HG02623 (cell line): ENCODE data around the gene MLYCD.
A peak's percentile ranks its signal among the peaks of the same experiment; 100 is the strongest.

Experiments
- ATAC-seq: cut with Tn5 transposase; IDR thresholded peaks from one replicate; pipeline ENCODE4 v1.9.1; 2021; ENCODE audit warnings: moderate library complexity; ENCODE audit not compliant: unreplicated experiment

Gene MLYCD

DNA sequence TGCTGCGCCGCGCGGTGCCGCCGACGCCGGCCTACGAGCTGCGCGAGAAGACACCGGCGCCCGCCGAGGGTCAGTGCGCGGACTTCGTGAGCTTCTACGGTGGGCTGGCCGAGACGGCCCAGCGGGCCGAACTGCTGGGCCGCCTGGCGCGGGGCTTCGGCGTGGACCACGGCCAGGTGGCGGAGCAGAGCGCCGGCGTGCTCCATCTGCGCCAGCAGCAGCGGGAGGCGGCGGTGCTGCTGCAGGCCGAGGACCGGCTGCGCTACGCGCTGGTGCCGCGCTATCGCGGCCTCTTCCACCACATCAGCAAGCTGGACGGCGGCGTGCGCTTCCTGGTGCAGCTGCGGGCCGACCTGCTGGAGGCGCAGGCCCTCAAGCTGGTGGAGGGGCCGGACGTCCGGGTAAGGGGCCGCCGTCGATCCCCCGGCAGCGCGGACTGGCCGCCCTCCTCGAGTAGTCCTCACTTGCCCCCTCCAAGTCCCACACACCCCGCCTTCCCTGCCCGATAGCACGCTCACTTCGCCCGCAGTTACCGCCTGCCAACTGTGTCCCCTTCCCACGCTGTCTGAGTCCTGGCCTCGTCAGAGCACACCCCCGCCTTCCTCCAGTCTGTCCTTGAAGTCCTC, 470 bp downstream of the MLYCD start:
- ATAC-seq, result peak; percentile 47

DNA sequence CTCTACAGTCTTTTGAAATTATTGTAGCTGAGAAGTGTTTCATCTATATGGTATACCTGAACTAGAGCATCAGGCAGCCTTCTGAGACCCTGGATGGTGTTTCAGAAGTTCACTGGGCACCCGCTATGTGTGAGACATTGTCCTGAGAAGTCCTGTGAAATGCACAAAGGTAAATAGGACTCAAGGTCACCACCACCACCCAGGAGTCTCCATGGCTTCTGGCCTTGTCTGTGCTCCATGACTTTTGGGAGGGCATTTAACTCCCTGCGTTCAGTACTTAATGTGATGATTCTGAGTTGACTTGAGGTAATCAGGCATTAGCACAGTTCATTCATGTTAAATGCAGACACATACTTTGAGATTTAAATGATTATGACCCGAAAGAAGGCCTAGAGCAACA, 1.1 kb downstream of the MLYCD start:
- no peak for ATAC-seq

GRCh38 chr16:83900571-83900970, 1.7 kb downstream of the MLYCD start:
- ATAC-seq, result no peak

DNA sequence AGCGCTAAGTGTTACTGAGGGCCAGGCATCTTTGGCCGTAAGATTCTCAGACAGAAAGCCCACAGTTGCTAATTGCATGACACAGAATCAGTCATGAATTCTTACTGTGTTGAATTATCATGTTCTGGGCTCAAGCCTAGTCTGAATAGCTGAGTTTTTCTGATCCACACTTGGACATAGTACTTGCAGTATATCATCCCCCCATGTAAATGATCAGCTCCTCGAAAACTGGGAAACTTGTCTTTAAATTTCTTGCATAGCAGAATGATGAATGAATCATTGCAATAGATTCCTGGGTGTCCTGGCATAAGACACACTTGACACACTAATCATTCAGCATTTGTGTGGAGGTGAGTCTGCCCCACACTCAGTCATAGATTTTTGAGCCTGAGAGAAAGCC, 2.2 kb downstream of the MLYCD start:
- ATAC-seq, result no peak

- no peak for ATAC-seq
Observed at GRCh38 chr16:83903751-83904150, 4.8 kb downstream of the MLYCD start.

DNA sequence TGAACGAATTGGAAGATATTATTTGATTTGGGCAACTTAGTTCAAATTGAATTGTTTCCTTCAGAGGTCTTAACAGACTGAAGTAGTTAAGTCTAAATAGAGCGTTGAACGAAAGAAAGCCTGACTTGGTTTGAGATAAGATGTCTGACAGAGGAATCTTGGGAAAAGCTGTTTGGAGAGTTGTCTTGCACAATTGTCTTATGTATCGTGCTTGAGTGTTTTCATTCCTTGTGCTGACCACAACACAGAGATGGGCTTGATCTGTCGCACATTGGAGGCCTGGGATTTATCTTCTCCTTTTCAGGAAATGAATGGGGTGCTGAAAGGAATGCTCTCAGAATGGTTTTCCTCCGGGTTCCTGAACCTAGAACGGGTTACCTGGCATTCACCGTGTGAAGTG, 7.8 kb downstream of the MLYCD start:
- no peak for ATAC-seq

DNA sequence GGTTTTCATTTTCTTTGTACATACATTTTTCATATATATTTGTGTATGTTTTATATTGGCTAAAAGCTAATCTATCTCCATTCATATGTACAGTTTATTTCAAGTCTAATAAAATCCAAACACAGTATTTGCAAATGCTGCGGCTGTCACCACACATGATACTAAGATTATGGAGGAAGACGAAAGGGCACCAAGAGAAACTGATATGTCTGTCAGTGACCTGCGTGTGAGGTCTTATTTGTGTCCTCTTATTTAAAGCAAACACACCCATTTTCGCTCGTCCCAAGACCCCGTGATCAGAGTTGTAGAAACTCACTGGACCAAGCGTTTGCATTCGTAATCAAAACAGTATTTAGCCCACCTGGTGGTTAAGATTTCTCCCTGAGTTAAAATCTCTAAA, 8.2 kb downstream of the MLYCD start:
- ATAC-seq, result no peak

DNA sequence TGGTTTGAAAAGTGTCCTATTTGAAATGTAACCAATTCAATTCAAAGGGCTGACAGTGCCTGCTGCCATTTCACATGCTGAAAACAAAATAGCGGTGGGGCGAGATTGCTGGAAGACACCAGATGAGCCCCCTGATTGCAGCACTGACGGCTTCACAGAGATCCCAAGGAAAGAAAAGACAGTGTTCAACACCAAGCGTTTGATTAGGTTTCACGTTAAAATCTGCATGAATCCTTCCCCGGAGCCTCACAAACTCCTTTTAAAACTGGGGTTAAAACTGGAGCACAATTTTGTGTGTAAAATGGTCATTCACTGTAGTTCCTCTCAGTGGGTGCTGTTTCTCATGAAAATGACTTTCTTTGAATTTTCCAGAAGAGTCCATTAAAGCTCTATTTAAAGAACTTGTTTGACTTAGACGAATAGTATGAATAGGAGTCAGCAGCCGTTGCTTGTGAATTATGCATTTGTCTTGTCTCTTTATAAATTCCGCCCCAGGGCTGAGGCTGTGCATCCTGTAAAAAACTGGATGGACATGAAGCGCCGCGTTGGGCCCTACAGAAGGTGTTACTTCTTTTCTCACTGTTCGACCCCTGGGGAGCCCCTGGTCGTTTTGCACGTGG, 8.8 kb downstream of the MLYCD start:
- ATAC-seq, result no peak

DNA sequence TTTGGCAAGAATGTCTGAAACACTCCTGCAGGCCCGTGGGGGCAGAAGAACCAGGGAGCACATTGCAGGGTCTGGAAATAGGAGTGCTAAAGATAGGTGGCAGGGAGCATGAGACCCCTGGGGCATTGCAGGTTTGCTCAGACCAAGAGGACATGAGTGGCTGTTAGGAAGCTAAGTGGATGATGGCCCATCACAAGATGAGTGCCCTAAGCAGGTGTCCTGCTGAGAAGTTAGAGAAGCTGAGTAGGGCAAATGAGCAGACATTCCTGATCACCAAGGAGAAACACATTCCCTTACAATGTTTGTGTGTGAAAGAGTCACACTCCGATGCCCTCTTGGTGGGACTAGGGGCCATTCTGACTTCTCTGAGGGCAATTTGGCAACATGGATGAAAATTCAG, 9.9 kb downstream of the MLYCD start:
- no peak for ATAC-seq

DNA sequence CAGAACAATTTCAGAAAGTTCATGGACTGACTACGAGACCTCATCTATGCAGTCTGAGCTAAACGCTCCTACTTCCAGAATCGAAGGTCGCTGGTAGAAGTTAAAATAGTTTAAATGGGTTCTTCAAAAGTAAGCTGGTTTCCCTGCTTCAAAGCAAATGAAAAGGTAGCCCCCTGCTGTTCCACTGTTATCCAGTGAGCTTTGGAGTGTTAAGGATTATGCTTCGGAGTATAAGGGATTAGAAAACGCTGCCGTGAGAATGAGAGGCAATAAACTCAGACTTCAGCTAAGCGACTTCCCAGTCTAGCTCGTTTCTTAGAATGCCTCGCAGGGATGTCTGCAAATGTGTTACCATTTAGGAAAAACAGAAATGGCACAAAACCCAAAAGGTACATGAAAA, 12.4 kb downstream of the MLYCD start:
- ATAC-seq, result no peak

DNA sequence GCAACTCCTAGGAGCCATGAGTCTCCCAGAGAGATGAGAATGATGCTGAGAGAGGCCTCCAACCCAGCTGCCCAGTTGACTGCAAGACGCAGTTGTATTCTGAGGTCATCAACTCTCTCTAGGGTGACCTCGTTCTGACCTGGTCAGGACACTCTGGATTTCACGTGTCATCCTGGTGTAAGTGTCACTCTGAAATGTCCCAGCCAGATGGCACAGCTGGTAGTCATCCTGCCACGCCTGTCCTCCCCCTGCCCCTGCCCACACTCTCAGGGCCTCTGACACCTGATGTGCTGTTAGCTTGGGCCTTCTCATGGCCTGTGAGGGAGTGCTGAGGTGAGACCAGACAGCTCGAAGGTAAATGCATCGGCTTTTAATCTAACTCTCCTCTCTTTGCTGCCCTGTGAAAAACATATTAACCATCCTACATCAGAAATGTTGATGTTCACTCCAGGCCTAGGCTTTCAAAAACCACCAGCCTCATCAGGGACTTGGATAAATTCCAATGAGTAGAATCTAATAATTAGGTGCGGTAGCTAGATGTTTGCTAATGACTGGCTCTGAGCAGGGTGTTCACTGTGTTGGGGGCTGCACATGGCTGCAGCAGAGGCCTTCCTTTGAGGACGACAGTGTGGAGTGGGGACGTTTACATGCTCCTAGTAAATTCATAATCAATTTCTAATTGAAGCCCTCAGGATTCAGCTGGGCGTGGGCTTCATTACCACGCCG, 13.8 kb downstream of the MLYCD start:
- ATAC-seq, result no peak

DNA sequence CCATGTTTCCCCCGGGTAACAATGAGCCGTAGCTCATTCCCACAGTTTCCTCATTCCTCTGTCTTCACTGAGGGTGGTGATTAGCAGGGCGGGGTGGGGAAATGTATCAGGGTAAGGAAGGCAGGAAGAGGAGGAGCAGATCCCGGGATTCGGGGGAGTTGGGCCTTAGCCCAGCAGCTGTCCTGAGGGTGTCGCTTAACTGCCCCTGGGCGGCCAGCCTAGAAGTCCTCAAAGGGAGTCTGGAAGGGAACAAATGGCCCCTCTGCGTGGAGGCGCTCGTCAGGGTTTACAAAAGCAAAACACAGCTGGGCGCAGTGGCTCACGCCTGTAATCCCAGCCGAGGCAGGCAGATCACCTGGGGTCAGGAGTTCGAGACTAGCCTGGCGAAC, 14.3 kb downstream of the MLYCD start:
- ATAC-seq, result no peak

- ATAC-seq, result no peak
Observed at GRCh38 chr16:83914091-83914710, 15.3 kb downstream of the MLYCD start.

- no peak for ATAC-seq
Observed at GRCh38 chr16:83915081-83915480, 16.2 kb downstream of the MLYCD start.

DNA sequence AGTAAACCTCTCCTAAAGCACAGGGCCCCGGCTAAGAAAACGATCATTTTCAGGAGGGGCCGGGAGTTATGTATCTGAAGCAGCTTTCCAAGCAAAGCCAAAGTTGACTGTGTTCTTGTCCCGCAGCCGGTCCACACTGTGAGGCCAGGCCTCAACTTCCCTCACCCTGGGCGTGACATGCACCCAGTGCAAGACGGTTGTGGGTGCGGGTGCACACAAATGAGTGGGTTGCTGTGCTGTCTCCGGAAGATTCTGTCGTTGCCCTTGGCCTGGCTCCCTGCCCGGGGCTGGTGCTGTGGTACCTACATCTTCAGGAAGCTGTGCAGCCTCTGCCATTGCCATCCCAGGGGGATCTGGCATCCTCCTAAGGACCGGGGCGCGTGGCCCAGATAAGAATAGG, 16.6 kb downstream of the MLYCD start:
- ATAC-seq, result no peak

DNA sequence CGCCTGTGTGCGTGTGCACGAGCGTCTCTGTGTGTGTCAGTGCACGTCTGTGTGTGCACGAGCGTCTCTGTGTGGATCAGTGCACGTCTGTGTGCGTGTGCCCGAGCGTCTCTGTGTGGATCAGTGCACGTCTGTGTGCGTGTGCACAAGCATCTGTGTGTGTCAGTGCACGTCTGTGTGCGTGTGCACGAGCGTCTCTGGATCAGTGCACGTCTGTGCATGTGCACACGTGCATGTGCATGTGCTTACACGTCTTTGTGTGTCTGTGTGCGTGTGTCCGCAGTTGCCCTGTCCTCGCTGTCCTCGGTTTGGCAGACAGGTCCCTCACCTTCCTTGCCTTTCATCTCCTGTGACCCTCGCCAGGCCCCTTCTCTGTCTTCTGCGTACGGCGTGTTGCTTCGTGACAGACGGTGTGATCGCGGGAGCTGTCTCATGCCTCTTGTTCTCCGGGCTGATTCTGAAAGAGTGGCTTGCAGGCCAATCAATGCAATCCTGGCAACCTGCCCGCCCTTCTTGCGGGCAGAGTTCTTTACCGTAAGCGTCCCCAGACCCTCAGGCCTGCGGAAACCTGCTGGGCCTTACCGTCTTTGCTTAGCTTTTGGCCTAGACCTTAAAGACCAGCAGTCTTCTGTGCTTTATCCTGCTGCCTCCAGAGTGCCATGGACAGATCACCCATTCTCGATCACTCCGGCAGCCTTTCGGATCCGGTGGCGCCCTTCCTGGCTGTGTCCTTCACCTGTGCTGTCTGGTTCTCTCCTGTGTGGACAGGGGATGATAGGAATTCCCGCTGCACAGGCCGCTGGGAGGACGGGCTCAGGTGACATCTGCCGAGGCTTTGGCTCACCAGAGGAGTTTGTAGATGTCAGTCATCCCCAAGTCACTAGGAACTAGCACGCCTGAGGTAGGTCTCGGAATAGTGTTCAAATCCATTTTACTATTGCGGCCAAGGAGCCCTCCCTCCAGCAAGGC, 18.5 kb downstream of the MLYCD start:
- ATAC-seq, result no peak

DNA sequence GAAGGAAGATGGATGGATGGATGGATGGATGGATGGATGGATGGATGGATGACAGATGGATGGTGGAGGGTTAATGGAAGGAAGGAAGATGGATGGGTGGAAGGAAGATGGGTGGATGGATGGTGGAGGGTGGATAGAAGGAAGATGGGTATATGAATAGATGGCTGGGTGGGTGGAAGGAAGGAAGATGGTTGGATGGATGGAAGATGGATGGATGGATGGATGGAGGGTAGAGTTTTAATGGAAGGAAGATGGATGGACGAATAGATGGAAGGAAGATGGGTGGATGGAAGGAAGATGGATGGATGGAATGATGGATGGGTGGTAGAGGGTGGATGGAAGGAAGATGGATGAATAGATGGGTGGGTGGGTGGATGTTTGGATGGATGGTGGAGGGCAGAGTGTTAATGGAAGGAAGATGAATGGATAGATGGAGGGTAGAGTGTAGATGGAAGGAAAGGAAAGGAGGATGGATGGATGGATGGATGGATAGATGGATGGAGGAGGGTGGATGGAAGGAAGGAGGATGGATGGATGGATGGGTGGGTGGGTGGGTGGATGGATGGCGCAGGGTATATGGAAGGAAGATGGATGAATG, 22.1 kb downstream of the MLYCD start:
- ATAC-seq, result no peak

GRCh38 chr16:83923581-83924365, 24.9 kb downstream of the MLYCD start:
- ATAC-seq, result no peak

GRCh38 chr16:83924686-83925085, 25.8 kb downstream of the MLYCD start:
- ATAC-seq, result no peak
